GM12878 (cell line): ENCODE data around the gene SUPT4H1. TPM values are rescaled to one million over a fixed set of nuclear protein-coding genes. Genes with fewer than 3 reads are reported as not detected.

Experiments
- ATAC-seq: fragments of 200-7000 bp; cut with Tn5 transposase; 3 replicates; pipeline ENCODE4 v1.9.1; 2020; ENCODE audit warnings: mild to moderate bottlenecking, moderate library complexity
- BruUV-seq: library from RNA; stranded (reverse); fragments of 400-500 nt; replicated peaks from 2 replicates; lab custom pipeline; 2021; lab: Mats Ljungman, UMichigan
- CTCF ChIA-PET: fragments of 300-600 bp; sonication (Branson Sonifier 250); formaldehyde crosslinking; extraction: SDS; loops from one replicate; lab custom pipeline; 2021; ENCODE audit warnings: inconsistent platforms; lab: Yijun Ruan, JAX
- POLR2A ChIA-PET: fragments of 350-600 bp; formaldehyde crosslinking; extraction: SDS; loops from one replicate; lab custom pipeline; 2021; ENCODE audit warnings: inconsistent platforms; lab: Charles Lee
- RAD21 ChIA-PET: fragments of 300-600 bp; sonication (Branson Sonifier 250); formaldehyde crosslinking; loops from one replicate; lab custom pipeline; 2023; ENCODE audit warnings: antibody characterized with exemption; ENCODE audit not compliant: unreplicated experiment; lab: Charles Lee
- SMC1A ChIA-PET: fragments of 300-600 bp; sonication (Branson Sonifier 250); formaldehyde crosslinking; loops from one replicate; lab custom pipeline; 2023; ENCODE audit not compliant: unreplicated experiment, uncharacterized antibody; lab: Charles Lee
- DNase-seq: peaks from one replicate; pipeline ENCODE4 v3.0.0-alpha.2; 2011; ENCODE audit warnings: low read depth, low spot score
- FAIRE-seq: peaks from 3 replicates; lab custom pipeline; 2011; peaks lifted over from hg19 to GRCh38; lab: Jason Lieb, UNC
- H2AFZ ChIP-seq: 2 replicates; pipeline ENCODE4 v1.6.0; 2011; ENCODE audit warnings: low read depth, low read length, control low read depth; ENCODE audit not compliant: control insufficient read depth
- H3K27ac ChIP-seq: 2 replicates; pipeline ENCODE4 v1.5.1; 2011; ENCODE audit warnings: control low read depth; ENCODE audit not compliant: control insufficient read depth, insufficient read depth
- H3K27me3 ChIP-seq, 2 experiments: replicated peaks in 1 of 2; 2 replicates each; pipeline versions ENCODE4 v1.6.0 to v1.6.1; 2011; ENCODE audit warnings: low read length in 1 of 2; ENCODE audit not compliant: control insufficient read depth in 2 of 2, insufficient read depth in 2 of 2
- H3K36me3 ChIP-seq, 2 experiments: 2 replicates each; pipeline ENCODE4 v1.5.1; 2011; ENCODE audit warnings: low read length in 1 of 2; ENCODE audit not compliant: control insufficient read depth in 2 of 2, insufficient read depth in 2 of 2
- H3K4me1 ChIP-seq: 2 replicates; pipeline ENCODE4 v1.6.1; 2011; ENCODE audit warnings: mild to moderate bottlenecking, low read length, moderate library complexity, mixed read lengths; ENCODE audit not compliant: control insufficient read depth, insufficient read depth
- H3K4me2 ChIP-seq: 2 replicates; pipeline ENCODE4 v1.6.0; 2011; ENCODE audit warnings: control low read depth; ENCODE audit not compliant: control insufficient read depth, insufficient read depth
- H3K4me3 ChIP-seq: fragments of 200-600 bp; sonication (generic); 2 replicates; pipeline ENCODE4 v1.5.1; 2016
- H3K79me2 ChIP-seq: 2 replicates; pipeline ENCODE4 v1.6.0; 2011; ENCODE audit warnings: low read length; ENCODE audit not compliant: control insufficient read depth, insufficient read depth
- H3K9ac ChIP-seq: 2 replicates; pipeline ENCODE4 v1.8.0; 2011; ENCODE audit warnings: low read length, control low read depth, mixed read lengths; ENCODE audit not compliant: control insufficient read depth, insufficient read depth
- H3K9me3 ChIP-seq: replicated peaks from 3 replicates; pipeline ENCODE4 v1.5.1; 2011; ENCODE audit warnings: mild to moderate bottlenecking, low read length; ENCODE audit not compliant: control insufficient read depth, insufficient read depth
- H4K20me1 ChIP-seq: 2 replicates; pipeline ENCODE4 v1.6.0; 2011; ENCODE audit not compliant: control insufficient read depth, insufficient read depth
- BMI1 ChIP-seq: fragments of 450-650 bp; IDR thresholded peaks from 2 replicates; pipeline ENCODE4 v1.6.1; 2016; ENCODE audit warnings: mild to moderate bottlenecking, moderate library complexity, borderline replicate concordance
- CHD1 ChIP-seq: IDR thresholded peaks from 2 replicates; pipeline ENCODE4 v1.6.1; 2012; ENCODE audit warnings: low read depth, low read length, improper control_type of control experiment
- IKZF1 ChIP-seq: fragments of 450-650 bp; conservative IDR thresholded peaks from 2 replicates; pipeline ENCODE4 v1.6.1; 2017; ENCODE audit warnings: antibody characterized with exemption, mild to moderate bottlenecking
- NFXL1 ChIP-seq: fragments of 450-650 bp; IDR thresholded peaks from 2 replicates; pipeline ENCODE4 v1.6.1; 2017; ENCODE audit warnings: antibody characterized with exemption, mild to moderate bottlenecking, borderline replicate concordance
- NR2C1 ChIP-seq: fragments of 450-650 bp; IDR thresholded peaks from 2 replicates; pipeline ENCODE4 v1.6.1; 2017; ENCODE audit warnings: antibody characterized with exemption, mild to moderate bottlenecking, moderate library complexity
- RCOR1 ChIP-seq: conservative IDR thresholded peaks from 2 replicates; pipeline ENCODE4 v1.6.1; 2012; ENCODE audit warnings: low read depth, low read length, improper control_type of control experiment
- SPI1 ChIP-seq: IDR thresholded peaks from 2 replicates; pipeline ENCODE4 v1.6.1; 2011; ENCODE audit warnings: low read depth, mild to moderate bottlenecking, low read length, moderate library complexity, borderline replicate concordance; ENCODE audit not compliant: insufficient read depth
- SREBF1 ChIP-seq: IDR thresholded peaks from 2 replicates; pipeline ENCODE4 v1.6.1; 2012; ENCODE audit warnings: mild to moderate bottlenecking, low read length
- USF1 ChIP-seq: IDR thresholded peaks from 2 replicates; pipeline ENCODE4 v1.6.1; 2011; ENCODE audit warnings: borderline replicate concordance, low read depth, mild to moderate bottlenecking, moderate library complexity, mixed read lengths, low read length; ENCODE audit not compliant: insufficient read depth; ENCODE audit errors: extremely low read length
- YY1 ChIP-seq: IDR thresholded peaks from 2 replicates; pipeline ENCODE4 v1.6.1; 2011; ENCODE audit warnings: low read depth, mild to moderate bottlenecking, low read length
- ZNF384 ChIP-seq: IDR thresholded peaks from 2 replicates; pipeline ENCODE4 v1.6.1; 2012; ENCODE audit warnings: low read depth, mild to moderate bottlenecking, low read length, improper control_type of control experiment, borderline replicate concordance
- WGBS: methylation state at CpG from one replicate; pipeline ENCODE4 v1.1.6; 2016; ENCODE audit warnings: low lambda C conversion rate; ENCODE audit not compliant: insufficient replicate concordance, insufficient coverage; ENCODE audit errors: missing lambda C conversion rate; 5-methylcytosine and 5-hydroxymethylcytosine counted together
- in situ Hi-C: fragments of 300-500 bp; cut with MboI; formaldehyde crosslinking; loops from 9 replicates; pipeline ENCODE4 v1.14.3; 2018; ENCODE audit warnings: mixed read lengths
- intact Hi-C: fragments of 100-400 bp; cut with micrococcal nuclease; formaldehyde crosslinking; loops from one replicate; pipeline ENCODE4 v1.14.2; 2022; ENCODE audit not compliant: unreplicated experiment
- polyA plus RNA-seq, 11 experiments: library from polyadenylated mRNA; depleted of rRNA in 4 of 11; unstranded in 6 of 11; stranded (reverse) in 5 of 11; fragments of >200 nt; fragmentation: Nextera tagmentation in 4 of 11; fragmentation: Illumina TruSeq in 1 of 11; extraction: Ambion mirVana in 4 of 11; extraction: Trizol in 1 of 11; gene quantifications; 1 replicate in 1 of 11; 2 replicates in 10 of 11; pipeline versions ENCODE4 v1.2.1 to v1.2.3, GENCODE V29; 2011 to 2016; ENCODE audit warnings: inconsistent platforms in 2 of 11, missing spikeins in 2 of 11, low read depth in 1 of 11
- total RNA-seq, 4 experiments: library from RNA; depleted of rRNA in 3 of 4; stranded (reverse); fragments of >200 nt in 3 of 4; fragmentation: Illumina TruSeq in 1 of 4; extraction: Trizol in 1 of 4; gene quantifications; 2 replicates each; pipeline versions ENCODE4 v1.2.1 to v1.2.3, GENCODE V29; 2013 to 2021
- TF ChIP-seq, protein P1 (sequence below): fragments of 450-650 bp; conservative IDR thresholded peaks from 2 replicates; pipeline ENCODE4 v1.6.1; 2017; ENCODE audit warnings: mild to moderate bottlenecking, moderate library complexity

Gene SUPT4H1
- total and polyA plus RNA-seq, 10 of the 15 experiments (the other 5 are each of a cell fraction or from before 2014, with no cell fraction given), result 83.8 to 293 (median 128) TPM

GRCh38 chr17:58362368-58363014 is 10.5 kb upstream of the SUPT4H1 start:
- no peak for ATAC-seq
- in situ Hi-C loops, result no loop called here
- SMC1A ChIA-PET, result interaction anchor here (1.0 to 1.8 kb wide), 5 partner anchors 21 to 55 kb away, joined by 3 to 7 read pairs (median 5); partner anchors contain the start of gene RNF43

More at GRCh38 chr17:58362368-58363014, 10.5 kb upstream of the SUPT4H1 start:
- ChIA-PET POLR2A (interaction anchor here (0.6 kb wide), 1 partner anchor 11 kb away, joined by 5 read pairs; the partner anchor contains the start of gene SUPT4H1), CTCF (interaction anchor here (0.7 to 1.6 kb wide), 6 partner anchors 14 to 112 kb away, joined by 3 to 5 read pairs (median 4); partner anchors contain the start of gene RNF43), RAD21 (interaction anchor here (2.0 kb wide), 1 partner anchor 20 kb away, joined by 4 read pairs; no protein-coding TSS in a partner anchor)
- TF ChIP-seq, protein P1, sequence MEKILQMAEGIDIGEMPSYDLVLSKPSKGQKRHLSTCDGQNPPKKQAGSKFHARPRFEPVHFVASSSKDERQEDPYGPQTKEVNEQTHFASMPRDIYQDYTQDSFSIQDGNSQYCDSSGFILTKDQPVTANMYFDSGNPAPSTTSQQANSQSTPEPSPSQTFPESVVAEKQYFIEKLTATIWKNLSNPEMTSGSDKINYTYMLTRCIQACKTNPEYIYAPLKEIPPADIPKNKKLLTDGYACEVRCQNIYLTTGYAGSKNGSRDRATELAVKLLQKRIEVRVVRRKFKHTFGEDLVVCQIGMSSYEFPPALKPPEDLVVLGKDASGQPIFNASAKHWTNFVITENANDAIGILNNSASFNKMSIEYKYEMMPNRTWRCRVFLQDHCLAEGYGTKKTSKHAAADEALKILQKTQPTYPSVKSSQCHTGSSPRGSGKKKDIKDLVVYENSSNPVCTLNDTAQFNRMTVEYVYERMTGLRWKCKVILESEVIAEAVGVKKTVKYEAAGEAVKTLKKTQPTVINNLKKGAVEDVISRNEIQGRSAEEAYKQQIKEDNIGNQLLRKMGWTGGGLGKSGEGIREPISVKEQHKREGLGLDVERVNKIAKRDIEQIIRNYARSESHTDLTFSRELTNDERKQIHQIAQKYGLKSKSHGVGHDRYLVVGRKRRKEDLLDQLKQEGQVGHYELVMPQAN, result no peak
- TF ChIP-seq USF1 (no peak), NR2C1 (no peak), SPI1 (no peak), NFXL1 (no peak), SREBF1 (no peak), IKZF1 (no peak), YY1 (no peak), RCOR1 (no peak), CHD1 (no peak), ZNF384 (no peak), BMI1 (no peak)
- DNase-seq, result no peak
- no peak for FAIRE-seq
- H2AFZ ChIP-seq, result no peak overlapping the region
- peaks cover 0 to 26% of the 10 kb centered on the region in 2 experiments; a peak in 3 of 4 replicates for H3K36me3 ChIP-seq
- H3K27ac ChIP-seq, result no peak overlapping the region
- H3K9ac ChIP-seq, result no peak overlapping the region
- no peak overlapping the region for H3K4me3 ChIP-seq
- WGBS, result 75% methylated on average over 16 of the region's 16 CpGs
- H3K4me2 ChIP-seq, result no peak overlapping the region
- no peaks in the 10 kb centered on the region for H3K27me3 ChIP-seq
- no TSS peak for BruUV-seq
- H4K20me1 ChIP-seq, result no peaks in the 10 kb centered on the region
- H3K4me1 ChIP-seq, result no peaks in the 10 kb centered on the region
- H3K79me2 ChIP-seq, result no peaks in the 10 kb centered on the region
- intact Hi-C loops, result no loop called here
- H3K9me3 ChIP-seq, result no peaks in the 10 kb centered on the region
